GM19239 (cell line): ENCODE data around the gene SIGLEC14.
A peak's percentile ranks its signal among the peaks of the same experiment; 100 is the strongest.
"Not testable (repeated sequence)": the region's sequence is repeated elsewhere in the genome, so short reads cannot be mapped to it uniquely, and the experiment has no call there.

Experiments used
- DNase-seq: peaks from one replicate; pipeline ENCODE4 v3.0.0; 2011; ENCODE audit warnings: low spot score; ENCODE audit not compliant: insufficient read length
- FAIRE-seq: peaks from 2 replicates; lab custom pipeline; 2011; peaks lifted over from hg19 to GRCh38; lab: Jason Lieb, UNC

The SIGLEC14 gene

GRCh38 chr19:51676566-51677083, 30.0 kb upstream of the SIGLEC14 start:
- no peak for DNase-seq
- no peak for FAIRE-seq

DNA sequence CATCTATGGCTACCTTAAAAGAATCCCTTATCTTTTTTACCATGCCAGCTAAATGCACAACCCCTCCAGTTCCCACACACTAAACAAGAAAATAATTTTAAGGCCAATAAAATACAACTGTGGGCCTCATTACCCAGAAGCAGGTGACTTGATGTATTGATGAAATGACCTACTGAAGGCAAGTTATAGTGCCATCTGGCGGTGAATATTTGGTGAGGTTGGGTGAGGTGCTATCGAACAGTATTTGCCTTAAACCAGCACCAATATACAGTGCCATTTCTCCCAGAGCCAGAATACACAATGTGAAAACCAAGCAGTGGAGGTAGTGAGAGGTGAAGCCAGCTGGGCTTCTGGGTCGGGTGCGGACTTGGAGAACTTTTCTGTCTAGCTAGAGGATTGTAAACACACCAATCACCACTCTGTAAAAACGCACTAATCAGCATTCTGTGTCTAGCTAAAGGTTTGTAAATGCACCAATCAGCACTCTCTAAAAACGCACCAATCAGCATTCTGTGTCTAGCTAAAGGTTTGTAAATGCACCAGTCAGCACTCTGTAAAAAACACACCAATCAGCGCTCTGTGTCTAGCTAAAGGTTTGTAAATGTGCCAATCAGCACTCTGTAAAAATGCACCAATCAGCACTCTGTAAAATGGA, 29.4 kb upstream of the SIGLEC14 start:
- FAIRE-seq, result not testable (repeated sequence)

DNA sequence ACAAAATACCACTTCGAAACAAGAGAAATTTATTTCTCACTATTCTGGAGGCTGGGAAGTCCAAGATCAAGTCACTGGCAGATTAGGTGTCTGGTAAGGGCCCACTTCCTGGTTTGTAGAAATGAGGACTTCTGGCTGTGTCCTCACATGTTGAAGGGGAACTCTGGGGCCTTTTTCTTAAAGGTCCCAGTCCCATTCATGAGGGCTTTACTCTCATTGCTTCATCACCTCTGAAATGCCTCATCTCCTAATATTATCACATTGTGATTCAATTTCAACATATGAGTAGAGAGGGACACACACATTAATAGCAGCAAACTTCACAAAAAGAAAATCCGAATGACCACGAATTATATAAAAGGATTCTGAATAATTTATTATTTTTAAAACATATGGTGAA, 21.6 kb upstream of the SIGLEC14 start:
- FAIRE-seq, result no peak
- no peak for DNase-seq

More for the DNA sequence above, 29.4 kb upstream of the SIGLEC14 start:
- not testable (repeated sequence) for DNase-seq

DNA sequence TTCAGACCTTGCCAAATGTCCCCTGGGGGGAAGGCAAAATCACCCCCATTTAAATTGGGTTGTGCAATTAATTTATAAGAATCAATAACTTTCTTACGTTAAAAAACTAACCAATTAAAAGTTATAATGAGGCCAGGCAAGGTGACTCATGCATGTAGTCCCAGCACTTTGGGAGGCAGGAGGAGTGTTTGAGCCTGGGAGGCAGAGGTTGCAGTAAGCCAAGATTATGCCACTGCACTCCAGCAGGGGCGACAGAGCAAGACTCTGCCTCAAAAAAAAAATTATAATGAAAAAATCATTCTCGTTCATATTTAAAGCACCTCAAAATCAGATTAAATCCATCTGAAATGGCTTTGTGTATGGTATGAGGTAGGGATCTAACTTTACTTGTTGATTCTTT, 18.4 kb upstream of the SIGLEC14 start:
- DNase-seq (no peak), FAIRE-seq (no peak)

GRCh38 chr19:51664131-51664530, 17.5 kb upstream of the SIGLEC14 start:
- no peak for FAIRE-seq
- DNase-seq, result no peak

DNA sequence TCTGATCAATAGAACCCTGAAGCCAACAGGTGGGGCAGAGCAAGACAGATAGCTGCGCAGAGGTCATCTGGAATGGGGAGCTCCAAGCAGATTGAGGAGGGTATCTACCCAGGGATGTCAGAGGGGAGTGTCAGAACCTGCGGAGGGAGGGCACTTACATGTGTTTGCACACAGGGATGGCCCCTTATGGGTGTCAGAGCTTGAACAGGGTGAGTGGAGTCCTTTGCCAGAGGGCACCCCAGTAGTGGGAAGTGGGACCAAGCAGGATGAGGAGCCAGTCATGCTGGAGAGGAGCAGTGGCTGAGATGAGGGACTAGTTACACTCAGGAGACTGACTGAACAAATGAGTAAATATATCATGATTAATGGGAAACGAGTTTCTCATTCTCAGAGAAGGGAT, 17.0 kb upstream of the SIGLEC14 start:
- no peak for FAIRE-seq
- no peak for DNase-seq

GRCh38 chr19:51660975-51661600, 14.5 kb upstream of the SIGLEC14 start:
- FAIRE-seq (peak; percentile 61), DNase-seq (peak; percentile 23)

DNA sequence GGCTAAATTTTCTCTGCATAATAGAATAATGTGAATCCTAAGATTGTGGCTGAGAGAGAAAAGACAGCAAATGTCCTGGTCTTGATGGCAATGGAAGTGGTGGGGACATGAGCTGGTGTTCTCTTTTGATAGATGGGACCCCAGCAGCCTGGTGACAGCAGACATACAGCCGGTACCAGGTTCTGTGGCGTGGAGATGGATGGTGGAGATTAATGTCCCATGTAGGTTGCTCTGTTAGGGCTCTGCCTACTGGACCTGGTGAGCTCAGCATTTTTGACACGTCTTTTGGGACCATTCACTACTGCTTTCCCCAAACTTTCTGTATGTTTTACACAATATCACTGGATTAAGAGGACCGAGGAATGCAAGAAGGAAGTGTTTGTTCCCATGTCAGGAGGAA, 8.2 kb upstream of the SIGLEC14 start:
- DNase-seq (no peak), FAIRE-seq (no peak)

DNA sequence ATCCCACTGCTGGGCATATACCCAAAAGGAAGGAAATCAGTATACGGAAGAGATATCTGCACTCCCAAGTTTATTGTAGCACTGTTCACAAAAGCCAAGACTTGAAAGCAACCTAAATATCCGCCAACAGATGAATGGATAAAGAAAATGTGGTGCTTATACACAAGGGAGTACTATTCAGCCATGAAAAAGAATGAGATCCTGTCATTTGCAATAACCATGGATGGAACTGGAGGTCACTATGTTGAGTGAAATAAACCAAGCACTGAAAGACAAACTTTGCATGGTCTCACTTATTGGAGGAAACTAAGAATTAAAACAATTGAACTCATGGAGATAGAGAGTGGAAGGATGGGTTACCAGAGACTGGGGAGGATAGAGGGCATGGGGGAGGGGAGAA, 6.5 kb upstream of the SIGLEC14 start:
- DNase-seq (no peak), FAIRE-seq (no peak)

GRCh38 chr19:51652266-51652665, 5.6 kb upstream of the SIGLEC14 start:
- DNase-seq (no peak), FAIRE-seq (no peak)

DNA sequence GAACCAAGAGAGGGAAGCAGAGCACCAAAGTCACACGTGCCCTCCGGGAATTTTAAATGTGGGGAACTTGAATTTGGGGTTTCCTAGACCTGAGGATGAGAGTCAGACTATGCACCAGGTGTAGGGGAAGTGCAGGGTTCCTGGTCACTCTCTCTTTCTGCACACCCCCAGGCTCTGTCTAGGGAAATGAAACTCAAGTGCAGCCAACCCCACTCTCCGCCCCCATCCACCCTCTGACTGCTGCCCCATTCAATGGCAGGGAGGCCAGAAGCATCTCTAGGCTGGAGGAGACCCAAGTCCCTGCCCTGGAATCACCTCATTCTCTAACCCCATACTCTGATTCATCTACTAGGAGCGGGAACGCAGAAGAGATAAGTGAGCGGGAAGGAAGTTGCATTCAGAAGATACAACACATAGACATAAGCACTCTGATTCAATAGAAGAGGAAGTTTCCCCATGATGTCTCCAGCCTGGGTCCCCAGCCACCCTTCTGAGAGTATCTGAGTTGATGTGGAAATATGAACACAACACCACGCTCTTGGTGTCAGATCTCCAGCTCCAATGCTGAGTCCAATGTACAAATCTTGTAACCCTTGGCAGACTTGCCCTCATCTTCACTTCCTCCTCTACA, 4.7 kb upstream of the SIGLEC14 start:
- FAIRE-seq, result peak; percentile 64
- DNase-seq, result peak; percentile 24

DNA sequence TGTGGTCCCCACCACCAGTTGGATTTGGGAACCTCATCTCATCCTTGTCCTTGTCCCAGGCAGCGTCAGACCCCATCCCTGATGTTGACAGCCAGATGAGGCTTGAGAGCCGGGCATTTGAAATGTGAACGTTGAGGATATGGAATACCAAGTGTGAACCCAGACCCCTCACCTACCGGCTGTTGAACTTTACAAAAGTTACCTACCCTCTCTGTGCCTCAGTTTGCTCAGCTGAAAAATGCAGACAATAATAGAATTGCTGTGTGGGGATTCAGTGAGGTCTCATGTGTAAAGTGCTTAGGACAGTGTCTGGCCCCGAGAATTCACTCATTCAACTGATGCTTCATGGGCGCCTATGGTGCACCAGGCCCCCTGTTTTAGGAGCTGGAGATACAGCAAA, 693 bp upstream of the SIGLEC14 start:
- FAIRE-seq, result no peak
- DNase-seq, result no peak

GRCh38 chr19:51644636-51645271, 1.9 kb downstream of the SIGLEC14 start:
- DNase-seq, result no peak
- no peak for FAIRE-seq

DNA sequence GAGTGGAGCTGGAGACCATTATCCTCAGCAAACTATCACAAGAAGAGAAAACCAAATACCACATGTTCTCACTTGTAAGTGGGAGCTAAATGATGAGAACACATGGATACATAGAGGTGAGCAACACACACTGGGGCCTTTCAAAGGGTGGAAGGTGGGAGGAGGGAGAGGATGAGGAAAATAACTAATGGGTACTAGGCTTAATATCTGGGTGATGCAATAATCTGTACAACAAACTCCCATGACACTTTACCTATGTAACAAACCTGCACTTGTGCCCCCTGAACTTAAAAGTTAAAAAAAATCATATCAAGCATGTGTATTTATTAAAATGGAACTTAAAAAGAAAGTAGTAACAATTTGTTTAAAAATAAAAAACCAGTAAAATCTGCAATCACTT, 5.0 kb downstream of the SIGLEC14 start:
- FAIRE-seq, result no peak
- DNase-seq, result no peak

GRCh38 chr19:51640386-51640785, 6.2 kb downstream of the SIGLEC14 start:
- FAIRE-seq, result no peak
- DNase-seq, result no peak

DNA sequence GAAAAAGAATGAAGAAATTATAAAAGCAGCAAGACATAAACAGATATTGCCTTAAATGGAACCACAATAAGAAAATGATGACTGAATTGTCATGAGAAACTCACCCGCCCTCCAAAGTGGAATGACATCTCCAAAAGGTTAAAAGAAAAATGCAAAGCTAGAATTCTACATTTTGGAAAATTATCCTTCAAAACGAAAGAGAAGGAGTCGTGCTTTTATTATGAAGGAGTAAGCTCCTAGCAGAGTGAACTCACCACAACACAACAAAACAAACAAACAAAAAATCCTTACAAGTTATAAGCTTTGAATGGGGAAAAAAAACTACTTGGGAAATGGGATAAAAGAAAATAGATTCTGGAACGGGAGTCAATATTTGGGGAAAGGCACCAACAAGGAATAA, 6.7 kb downstream of the SIGLEC14 start:
- FAIRE-seq (no peak), DNase-seq (no peak)

DNA sequence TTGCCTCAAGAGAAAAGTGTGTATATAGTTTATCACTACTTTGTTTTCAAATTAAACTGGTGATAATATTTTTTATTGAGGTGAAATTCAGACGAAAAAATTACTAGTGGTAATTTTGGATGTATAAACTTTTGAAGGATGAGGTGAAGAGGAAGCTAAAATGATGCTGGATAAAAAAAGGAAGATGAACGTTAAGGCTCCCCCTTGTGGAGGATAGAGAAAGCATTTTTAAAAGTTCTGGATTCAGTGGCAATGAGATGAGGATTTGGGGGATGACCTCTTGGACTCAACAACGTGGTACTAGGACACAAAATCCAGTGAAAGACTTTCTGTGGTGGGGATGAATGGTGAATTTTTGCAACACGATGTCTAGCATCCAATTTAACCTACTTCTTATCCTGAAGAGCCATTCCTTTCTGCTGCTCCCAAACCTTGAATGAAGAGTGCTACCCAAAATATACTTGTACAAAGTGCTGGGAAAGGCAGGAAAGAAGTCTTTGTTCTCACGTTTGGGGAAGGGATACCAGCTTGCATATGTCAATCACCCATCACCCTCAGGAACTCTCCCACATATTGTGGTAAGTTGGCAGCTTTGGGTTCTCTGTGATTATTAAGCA, 9.2 kb downstream of the SIGLEC14 start:
- FAIRE-seq, result no peak
- no peak for DNase-seq

DNA sequence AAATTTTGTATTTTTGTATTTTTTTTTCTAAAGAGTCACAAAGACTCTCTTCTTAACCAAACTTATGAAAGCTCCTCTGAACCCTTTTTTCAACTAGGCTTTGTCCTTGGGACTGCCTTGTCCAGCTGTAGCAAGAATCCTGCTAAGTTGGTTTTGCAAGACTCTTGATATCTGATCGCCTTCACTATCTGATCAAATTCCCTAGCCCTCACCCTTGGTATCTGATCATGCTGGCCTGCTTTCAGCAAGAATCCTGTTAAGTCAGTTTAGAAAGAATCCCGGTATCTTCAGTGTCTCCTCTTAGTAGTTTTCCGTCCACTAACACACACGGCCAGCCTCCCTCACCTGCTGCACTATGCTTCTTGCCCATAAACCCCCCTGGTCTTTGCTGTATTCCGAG, 14.5 kb downstream of the SIGLEC14 start:
- DNase-seq, result no peak
- FAIRE-seq, result no peak

DNA sequence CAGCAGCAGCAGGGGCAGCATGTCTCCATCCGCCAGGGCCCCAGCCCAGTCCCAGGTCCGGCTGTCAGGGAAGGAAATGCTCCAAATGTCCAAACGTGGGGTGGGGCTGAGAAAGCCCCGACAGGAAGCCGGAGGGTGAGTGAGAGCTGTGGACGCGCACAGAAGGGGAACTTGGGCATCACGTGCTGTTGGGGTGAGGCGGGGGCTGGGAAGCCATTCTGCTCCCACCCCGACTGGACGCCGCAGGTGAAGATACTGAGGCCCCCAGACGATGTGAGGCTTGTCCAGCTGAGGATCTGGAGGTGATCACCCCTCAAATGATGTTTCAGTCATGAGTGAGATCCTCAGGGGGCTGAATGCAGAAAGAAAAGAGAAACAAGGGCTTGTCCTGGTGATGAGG, 16.3 kb downstream of the SIGLEC14 start, which contains the start of gene SIGLEC5:
Gene SIGLEC5 (minus strand): TSS at position 87 of the 400 bp plus-strand sequence. CDS start 66 bp downstream, at position 21.
- not testable (repeated sequence) for DNase-seq, FAIRE-seq

DNA sequence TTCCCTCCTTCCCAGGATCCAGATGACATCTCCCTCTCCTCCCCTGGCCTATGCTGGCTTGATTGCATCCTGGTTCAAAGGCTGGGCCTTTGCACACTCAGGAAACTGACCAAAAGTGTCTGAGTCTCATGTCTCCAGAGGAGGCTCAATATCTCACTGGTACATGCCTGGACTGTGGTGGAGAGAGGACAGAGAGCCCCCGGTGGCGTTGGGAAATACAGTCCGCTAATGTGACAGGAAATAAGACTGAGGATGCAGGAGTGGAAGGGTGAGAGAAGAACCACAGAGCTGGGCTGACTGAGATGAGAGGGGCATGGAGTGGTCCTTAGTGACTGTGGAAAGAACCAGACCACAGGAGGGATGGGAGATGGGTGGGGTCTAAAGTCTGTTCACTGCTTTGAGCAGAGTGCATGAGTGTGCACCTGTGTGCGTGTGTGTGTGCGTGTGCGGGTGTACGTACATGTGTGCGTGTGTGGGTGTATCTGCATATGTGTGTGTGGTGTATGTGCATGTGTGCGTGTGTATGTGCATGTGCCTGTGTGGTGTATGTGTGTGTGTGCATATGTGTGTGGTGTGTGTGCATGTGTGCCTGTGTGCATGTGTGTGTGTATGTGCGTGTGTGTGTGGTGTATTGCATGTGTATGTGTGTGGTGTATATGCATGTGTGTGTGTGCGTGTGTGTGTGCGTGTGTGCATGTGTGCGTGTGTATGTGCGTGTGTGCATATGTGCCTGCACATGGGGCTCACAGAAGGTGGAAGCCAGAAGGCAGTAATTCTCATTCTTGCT, 18.3 kb downstream of the SIGLEC14 start:
- DNase-seq (no peak), FAIRE-seq (no peak)
